Transverse colon (tissue), 4 donors: Measurements from ENCODE around the gene TNC.

Experiments used
- POLR2A ChIP-seq: fragments of 450-650 bp; IDR thresholded peaks from one replicate; pipeline ENCODE4 v1.6.1; 2016; ENCODE audit warnings: antibody characterized with exemption, mild to moderate bottlenecking, moderate library complexity
- POLR2AphosphoS5 ChIP-seq, 3 donors: sonication (generic); formaldehyde crosslinking; IDR thresholded peaks; one replicate each; pipeline ENCODE4 v1.6.1; 2016; ENCODE audit warnings: antibody characterized with exemption in 3 of 3
- TF ChIP-seq, protein P1 (sequence below), 5 experiments: fragments of 200-600 bp in 3 of 5; fragments of 450-650 bp in 2 of 5; sonication (generic) in 3 of 5; IDR thresholded peaks; 1 replicate in 2 of 5; 2 replicates in 3 of 5; pipeline ENCODE4 v1.5.1; 2016 to 2017; ENCODE audit warnings: antibody characterized with exemption in 5 of 5, inconsistent platforms in 3 of 5, mild to moderate bottlenecking in 2 of 5, moderate library complexity in 1 of 5

DNA sequence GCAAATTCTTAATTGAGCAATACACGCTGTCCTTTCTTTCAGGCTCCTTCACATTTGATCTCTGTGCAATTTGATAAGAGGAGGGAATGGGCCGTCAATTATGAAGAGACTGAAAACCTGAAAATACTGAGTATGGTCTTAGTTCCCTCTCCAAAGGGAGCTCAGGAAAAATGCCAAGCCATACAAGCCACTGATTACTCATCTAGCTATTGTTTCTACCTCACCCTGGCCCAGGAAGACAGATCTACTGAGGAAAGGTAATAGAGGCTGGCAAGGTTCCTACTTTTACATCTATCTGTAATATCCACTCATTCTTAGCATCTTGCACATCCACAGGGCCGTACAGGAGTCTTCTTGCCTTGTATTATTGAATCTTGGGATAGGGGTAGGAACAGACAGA lies 23.7 kb upstream of the TNC start:
- TF ChIP-seq, protein P1, sequence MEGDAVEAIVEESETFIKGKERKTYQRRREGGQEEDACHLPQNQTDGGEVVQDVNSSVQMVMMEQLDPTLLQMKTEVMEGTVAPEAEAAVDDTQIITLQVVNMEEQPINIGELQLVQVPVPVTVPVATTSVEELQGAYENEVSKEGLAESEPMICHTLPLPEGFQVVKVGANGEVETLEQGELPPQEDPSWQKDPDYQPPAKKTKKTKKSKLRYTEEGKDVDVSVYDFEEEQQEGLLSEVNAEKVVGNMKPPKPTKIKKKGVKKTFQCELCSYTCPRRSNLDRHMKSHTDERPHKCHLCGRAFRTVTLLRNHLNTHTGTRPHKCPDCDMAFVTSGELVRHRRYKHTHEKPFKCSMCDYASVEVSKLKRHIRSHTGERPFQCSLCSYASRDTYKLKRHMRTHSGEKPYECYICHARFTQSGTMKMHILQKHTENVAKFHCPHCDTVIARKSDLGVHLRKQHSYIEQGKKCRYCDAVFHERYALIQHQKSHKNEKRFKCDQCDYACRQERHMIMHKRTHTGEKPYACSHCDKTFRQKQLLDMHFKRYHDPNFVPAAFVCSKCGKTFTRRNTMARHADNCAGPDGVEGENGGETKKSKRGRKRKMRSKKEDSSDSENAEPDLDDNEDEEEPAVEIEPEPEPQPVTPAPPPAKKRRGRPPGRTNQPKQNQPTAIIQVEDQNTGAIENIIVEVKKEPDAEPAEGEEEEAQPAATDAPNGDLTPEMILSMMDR (IDR thresholded peaks at IDR 0.05): no peak
- no peak for TF ChIP-seq POLR2A
- no peak for TF ChIP-seq POLR2AphosphoS5 (IDR thresholded peaks at IDR 0.05)
